K562 (cell line): ENCODE measurements around the gene TADA2A. TPM values are rescaled to one million over a fixed set of nuclear protein-coding genes. Genes with fewer than 3 reads are reported as not detected.

ENCODE experiments used
- ATAC-seq: fragments of 200-7000 bp; cut with Tn5 transposase; 3 replicates; pipeline ENCODE4 v1.9.1; 2020; ENCODE audit warnings: moderate library complexity
- BruUV-seq: library from RNA; stranded (reverse); fragments of 400-500 nt; replicated peaks from 2 replicates; lab custom pipeline; 2021; lab: Mats Ljungman, UMichigan
- CTCF ChIA-PET: fragments of 300-600 bp; formaldehyde crosslinking; extraction: SDS; loops from one replicate; lab custom pipeline; 2021; ENCODE audit warnings: low intra/inter-chr PET ratio; lab: Yijun Ruan, JAX
- POLR2A ChIA-PET: fragments of 300-600, 350-650 bp; sonication (Branson Sonifier 250); formaldehyde crosslinking; extraction: SDS; loops from one replicate; lab custom pipeline; 2021; ENCODE audit warnings: antibody characterized with exemption, inconsistent platforms; lab: Yijun Ruan, JAX
- DNase-seq, 4 experiments: peaks; one replicate each; pipeline versions ENCODE4 v3.0.0 to v3.0.0-alpha.2; 2011 to 2018; ENCODE audit warnings: low spot score in 3 of 4, mixed read lengths in 3 of 4; ENCODE audit errors: extremely low read depth in 1 of 4
- FAIRE-seq: peaks from 2 replicates; lab custom pipeline; 2011; peaks lifted over from hg19 to GRCh38; lab: Jason Lieb, UNC
- H2AFZ ChIP-seq: 2 replicates; pipeline ENCODE4 v1.6.0; 2011; ENCODE audit warnings: low read depth, low read length, control low read depth, inconsistent platforms
- H3K27ac ChIP-seq: fragments of 200-600 bp; 3 replicates; pipeline ENCODE4 v1.8.0; 2011; ENCODE audit warnings: low read depth, mild to moderate bottlenecking, control low read depth, inconsistent platforms, low read length, moderate library complexity, mixed read lengths; ENCODE audit errors: extremely low read depth
- H3K27me3 ChIP-seq, 2 experiments: fragments of 300-600 bp in 1 of 2; 2 replicates in 1 of 2; 3 replicates in 1 of 2; pipeline versions ENCODE4 v1.6.0 to v1.8.0; 2011; ENCODE audit warnings: inconsistent platforms in 2 of 2, low read length in 2 of 2, mild to moderate bottlenecking in 1 of 2, mixed read lengths in 1 of 2, moderate library complexity in 1 of 2; ENCODE audit not compliant: control insufficient read depth in 2 of 2, insufficient read depth in 2 of 2
- H3K36me3 ChIP-seq: fragments of 300-600 bp; 3 replicates; pipeline ENCODE4 v1.8.0; 2011; ENCODE audit warnings: mild to moderate bottlenecking, low read length, inconsistent platforms; ENCODE audit not compliant: control insufficient read depth, insufficient read depth
- H3K4me1 ChIP-seq, 2 experiments: fragments of 200-600 bp in 1 of 2; replicated peaks in 1 of 2; 2 replicates in 1 of 2; 3 replicates in 1 of 2; pipeline versions ENCODE4 v1.5.1 to v1.8.0; 2011; ENCODE audit warnings: inconsistent platforms in 2 of 2, low read length in 2 of 2, mild to moderate bottlenecking in 1 of 2, mixed read lengths in 1 of 2, moderate library complexity in 1 of 2; ENCODE audit not compliant: control insufficient read depth in 2 of 2, insufficient read depth in 2 of 2
- H3K4me2 ChIP-seq: 2 replicates; pipeline ENCODE4 v1.6.1; 2011; ENCODE audit warnings: low read length, control low read depth, inconsistent platforms, mixed read lengths; ENCODE audit not compliant: insufficient read depth
- H3K4me3 ChIP-seq: fragments of 200-600 bp; sonication (generic), shearing (Covaris generic); 2 replicates; pipeline ENCODE4 v1.5.1; 2016; ENCODE audit warnings: control low read depth, inconsistent platforms
- H3K79me2 ChIP-seq: fragments of 200-600 bp; 3 replicates; pipeline ENCODE4 v1.8.0; 2011; ENCODE audit warnings: low read length, inconsistent platforms; ENCODE audit not compliant: control insufficient read depth, insufficient read depth
- H3K9ac ChIP-seq, 2 experiments: 2 replicates each; pipeline versions ENCODE4 v1.6.0 to v1.6.1; 2011; ENCODE audit warnings: low read depth in 2 of 2, low read length in 2 of 2, control low read depth in 1 of 2, inconsistent platforms in 1 of 2, mild to moderate bottlenecking in 1 of 2, mixed read lengths in 1 of 2; ENCODE audit not compliant: insufficient read depth in 1 of 2
- H3K9me1 ChIP-seq: one replicate; pipeline ENCODE4 v1.6.0; 2011; ENCODE audit warnings: inconsistent platforms, mild to moderate bottlenecking, low read length, moderate library complexity; ENCODE audit not compliant: control insufficient read depth, insufficient read depth
- H3K9me3 ChIP-seq: replicated peaks from 2 replicates; pipeline ENCODE4 v1.5.1; 2011; ENCODE audit warnings: low read depth, low read length, inconsistent platforms; ENCODE audit not compliant: control insufficient read depth, insufficient read depth
- H4K20me1 ChIP-seq: replicated peaks from 2 replicates; pipeline ENCODE4 v1.6.1; 2011; ENCODE audit warnings: low read length, inconsistent platforms, mixed read lengths; ENCODE audit not compliant: control insufficient read depth, insufficient read depth
- DEAF1 ChIP-seq: fragments of 450-650 bp; formaldehyde crosslinking; IDR thresholded peaks from 2 replicates; pipeline ENCODE4 v1.4.0; 2020; ENCODE audit warnings: mild to moderate bottlenecking, moderate library complexity
- ZBTB7A ChIP-seq: IDR thresholded peaks from 2 replicates; pipeline ENCODE4 v1.6.1; 2011; ENCODE audit warnings: low read depth, mild to moderate bottlenecking, low read length, moderate library complexity, borderline replicate concordance; ENCODE audit not compliant: control insufficient read depth
- ZNF24 ChIP-seq: fragments of 450-650 bp; IDR thresholded peaks from 2 replicates; pipeline ENCODE4 v1.6.1; 2016
- ZNF398 ChIP-seq: fragments of 250-450 bp; sonication (Bioruptor Pico); IDR thresholded peaks from 2 replicates; pipeline ENCODE4 v1.8.0; 2021; ENCODE audit warnings: moderate library complexity, mild to moderate bottlenecking, inconsistent platforms
- ZNF589 ChIP-seq: fragments of 200-800 bp; sonication (Bioruptor generic); IDR thresholded peaks from 2 replicates; pipeline ENCODE4 v1.6.1; 2016; ENCODE audit warnings: low read depth, missing genetic modification characterization, missing compliant biosample characterization
- WGBS: fragments of 100-300 bp; shearing (Covaris generic); methylation state at CpG from one replicate; pipeline ENCODE4 v1.1.6; 2016; ENCODE audit warnings: low coverage, mixed read lengths; ENCODE audit not compliant: insufficient coverage; ENCODE audit errors: missing lambda C conversion rate; 5-methylcytosine and 5-hydroxymethylcytosine counted together
- in situ Hi-C: fragments of 300-500 bp; cut with MboI; formaldehyde crosslinking; loops from 4 replicates; pipeline ENCODE4 v1.15.0; 2018; ENCODE audit warnings: inconsistent platforms, mixed read lengths
- intact Hi-C: fragments of 100-400 bp; cut with micrococcal nuclease; formaldehyde crosslinking; loops from 2 replicates; pipeline ENCODE4 v1.14.2; 2022
- polyA plus RNA-seq, 8 experiments: library from polyadenylated mRNA; depleted of rRNA in 4 of 8; stranded (reverse) in 5 of 8; unstranded in 3 of 8; fragments of >200 nt; fragmentation: Nextera tagmentation in 2 of 8; fragmentation: Illumina TruSeq in 1 of 8; extraction: Ambion mirVana in 2 of 8; extraction: Trizol in 1 of 8; gene quantifications; 2 replicates each; pipeline versions ENCODE4 v1.2.1 to v1.2.3, GENCODE V29; 2011 to 2014; ENCODE audit warnings: inconsistent platforms in 1 of 8, missing spikeins in 1 of 8
- total RNA-seq, 7 experiments: library from RNA; depleted of rRNA in 6 of 7; stranded (reverse); fragments of >200 nt in 6 of 7; fragmentation: Illumina TruSeq in 2 of 7; extraction: Trizol in 2 of 7; gene quantifications; 2 replicates each; pipeline versions ENCODE4 v1.2.1 to v1.2.3, GENCODE V29; 2011 to 2021; ENCODE audit warnings: low replicate concordance in 1 of 7

Gene TADA2A
- total and polyA plus RNA-seq, 9 of the 15 experiments (the other 6 are each of a cell fraction or from before 2014, with no cell fraction given), result 13.8 to 37.7 (median 25.0) TPM

- H2AFZ ChIP-seq, result no peak overlapping the region
- intact Hi-C loops (no loop called here), in situ Hi-C loops (no loop called here)
- H3K79me2 ChIP-seq, result peaks cover 37% of the 10 kb centered on the region
- H3K9ac ChIP-seq, result no peak overlapping the region
- no peak overlapping the region for H3K4me2 ChIP-seq
- BruUV-seq, result no TSS peak
- ChIA-PET POLR2A (interaction anchor here (0.6 to 1.6 kb wide), 5 partner anchors 10 to 877 kb away, joined by 3 to 8 read pairs (median 3); no protein-coding TSS in a partner anchor), CTCF (no interaction called here)
- no peaks in the 10 kb centered on the region for H3K27me3 ChIP-seq
- no peaks in the 10 kb centered on the region for H3K9me1 ChIP-seq
- peaks cover 10 to 15% of the 10 kb centered on the region in 2 experiments; a peak in 3 of 5 replicates for H3K4me1 ChIP-seq
- H4K20me1 ChIP-seq, result no peaks in the 10 kb centered on the region
- FAIRE-seq (no peak), ATAC-seq (no peak), DNase-seq (no peak)
- TF ChIP-seq ZNF24 (no peak), DEAF1 (CRISPR knock-in tag) (no peak), ZNF589 (CRISPR knock-in tag) (no peak), ZNF398 (CRISPR knock-in tag) (no peak), ZBTB7A (no peak)
- no peak overlapping the region for H3K4me3 ChIP-seq
- no peak overlapping the region for H3K27ac ChIP-seq
- H3K9me3 ChIP-seq, result no peaks in the 10 kb centered on the region
- 79% methylated on average over 2 of the region's 3 CpGs for WGBS
- peaks cover 55% of the 10 kb centered on the region for H3K36me3 ChIP-seq
Measured at GRCh38 chr17:37410357-37410756, 3.7 kb downstream of the TADA2A start.
